ENCODE results near the gene EFHC2. TPM values are rescaled to one million over a fixed set of nuclear protein-coding genes. Genes with fewer than 3 reads are reported as not detected.

The EFHC2 gene
- polyA plus RNA-seq, 1 of the 3 experiments (the other 2 are of a cell fraction), result 0.03 TPM

- H3K79me2 ChIP-seq (ENCODE audit: insufficient read depth), result no peaks in the 10 kb centered on the region
- H3K27me3 ChIP-seq (ENCODE audit: insufficient read depth), result no peaks in the 10 kb centered on the region
- no peak overlapping the region for H3K4me2 ChIP-seq
- ChIA-PET CTCF (no interaction called here), POLR2A (no interaction called here)
- DNase-seq, result no peak
- H3K36me3 ChIP-seq (replicated peaks in 1 of 2; ENCODE audit: control insufficient read depth in 1 of 2, insufficient read depth in 2 of 2, low read length in 1 of 2), result no peaks in the 10 kb centered on the region
- TF ChIP-seq, protein P1, sequence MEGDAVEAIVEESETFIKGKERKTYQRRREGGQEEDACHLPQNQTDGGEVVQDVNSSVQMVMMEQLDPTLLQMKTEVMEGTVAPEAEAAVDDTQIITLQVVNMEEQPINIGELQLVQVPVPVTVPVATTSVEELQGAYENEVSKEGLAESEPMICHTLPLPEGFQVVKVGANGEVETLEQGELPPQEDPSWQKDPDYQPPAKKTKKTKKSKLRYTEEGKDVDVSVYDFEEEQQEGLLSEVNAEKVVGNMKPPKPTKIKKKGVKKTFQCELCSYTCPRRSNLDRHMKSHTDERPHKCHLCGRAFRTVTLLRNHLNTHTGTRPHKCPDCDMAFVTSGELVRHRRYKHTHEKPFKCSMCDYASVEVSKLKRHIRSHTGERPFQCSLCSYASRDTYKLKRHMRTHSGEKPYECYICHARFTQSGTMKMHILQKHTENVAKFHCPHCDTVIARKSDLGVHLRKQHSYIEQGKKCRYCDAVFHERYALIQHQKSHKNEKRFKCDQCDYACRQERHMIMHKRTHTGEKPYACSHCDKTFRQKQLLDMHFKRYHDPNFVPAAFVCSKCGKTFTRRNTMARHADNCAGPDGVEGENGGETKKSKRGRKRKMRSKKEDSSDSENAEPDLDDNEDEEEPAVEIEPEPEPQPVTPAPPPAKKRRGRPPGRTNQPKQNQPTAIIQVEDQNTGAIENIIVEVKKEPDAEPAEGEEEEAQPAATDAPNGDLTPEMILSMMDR (IDR thresholded peaks at IDR 0.05), result no peak
- TF ChIP-seq ZBTB33 (IDR thresholded peaks at IDR 0.05; ENCODE audit: borderline replicate concordance, low read depth) (no peak), ELF1 (IDR thresholded peaks at IDR 0.05) (no peak), USF2 (IDR thresholded peaks at IDR 0.05; ENCODE audit: borderline replicate concordance, low read depth, low read length) (no peak), MXI1 (IDR thresholded peaks at IDR 0.05; ENCODE audit: low read depth, low read length) (no peak), FOXM1 (IDR thresholded peaks at IDR 0.05; ENCODE audit: low read depth) (no peak), EZH2phosphoT487 (IDR thresholded peaks at IDR 0.05; ENCODE audit: borderline replicate concordance, low read depth) (no peak), NRF1 (IDR thresholded peaks at IDR 0.05; ENCODE audit: low read depth, low read length) (no peak), RXRA (IDR thresholded peaks at IDR 0.05; ENCODE audit: borderline replicate concordance, low read depth) (no peak), TAF1 (IDR thresholded peaks at IDR 0.05; ENCODE audit: borderline replicate concordance, low read depth, low read length) (no peak), GABPA (IDR thresholded peaks at IDR 0.05; ENCODE audit: low read depth) (no peak), RCOR1 (IDR thresholded peaks at IDR 0.05; ENCODE audit: low read length) (no peak), TEAD4 (IDR thresholded peaks at IDR 0.05; ENCODE audit: borderline replicate concordance, insufficient read depth) (no peak), SMC3 (IDR thresholded peaks at IDR 0.05; ENCODE audit: low read depth, low read length) (no peak), RAD21 (IDR thresholded peaks at IDR 0.05; ENCODE audit: low read length) (no peak), TCF12 (IDR thresholded peaks at IDR 0.05) (no peak), CHD2 (IDR thresholded peaks at IDR 0.05; ENCODE audit: low read length, partially characterized antibody) (no peak), MEF2A (IDR thresholded peaks at IDR 0.05; ENCODE audit: borderline replicate concordance, low read depth) (no peak)
- TF ChIP-seq, protein P2, sequence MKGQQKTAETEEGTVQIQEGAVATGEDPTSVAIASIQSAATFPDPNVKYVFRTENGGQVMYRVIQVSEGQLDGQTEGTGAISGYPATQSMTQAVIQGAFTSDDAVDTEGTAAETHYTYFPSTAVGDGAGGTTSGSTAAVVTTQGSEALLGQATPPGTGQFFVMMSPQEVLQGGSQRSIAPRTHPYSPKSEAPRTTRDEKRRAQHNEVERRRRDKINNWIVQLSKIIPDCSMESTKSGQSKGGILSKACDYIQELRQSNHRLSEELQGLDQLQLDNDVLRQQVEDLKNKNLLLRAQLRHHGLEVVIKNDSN (IDR thresholded peaks at IDR 0.05; ENCODE audit: borderline replicate concordance, low read depth), result no peak
- no peak overlapping the region for H3K9ac ChIP-seq
- H3K27ac ChIP-seq (ENCODE audit: low read depth in 2 of 2, low read length in 1 of 2), result no peak overlapping the region
- H4K20me1 ChIP-seq (ENCODE audit: insufficient read depth), result no peaks in the 10 kb centered on the region
- no peak overlapping the region for H2AFZ ChIP-seq (ENCODE audit: low read depth)
- H3K9me2 ChIP-seq, result no peaks in the 10 kb centered on the region
- peaks cover 0 to 2% of the 10 kb centered on the region in 2 experiments; a peak in 1 of 4 replicates for H3K4me1 ChIP-seq (ENCODE audit: control insufficient read depth in 1 of 2, insufficient read depth in 2 of 2, low read depth in 1 of 2, low read length in 1 of 2)
- no peaks in the 10 kb centered on the region for H3F3A ChIP-seq (replicated peaks; ENCODE audit: insufficient read depth)
- H3K9me3 ChIP-seq, result no peaks in the 10 kb centered on the region
- no peak overlapping the region for H3K4me3 ChIP-seq (ENCODE audit: low read depth in 2 of 2, low read length in 1 of 2)
- 28% methylated on average over 5 of the region's 5 CpGs for WGBS (ENCODE audit: low lambda C conversion rate)
Measured at GRCh38 chrX:44314808-44315207, 28.7 kb downstream of the EFHC2 start.

Measured in SK-N-SH (cell line).